GM13976 (cell line): Measurements from ENCODE around the gene SRSF1.
"Not testable (repeated sequence)": the region's sequence is repeated elsewhere in the genome, so short reads cannot be mapped to it uniquely, and the experiment has no call there.

ENCODE experiments used
- DNase-seq: peaks from one replicate; pipeline ENCODE4 v3.0.0; 2012; ENCODE audit warnings: low spot score
- CTCF ChIP-seq: IDR thresholded peaks from 2 replicates; pipeline ENCODE4 v1.5.1; 2012; ENCODE audit warnings: borderline replicate concordance, mild to moderate bottlenecking; ENCODE audit not compliant: insufficient read depth; ENCODE audit errors: extremely low read depth, missing control alignments, control extremely low read depth
- in situ Hi-C: fragments of 300-500 bp; cut with MboI; formaldehyde crosslinking; loops from one replicate; pipeline ENCODE4 v1.12.0; 2022; ENCODE audit warnings: low sequenced_read_pairs, mixed read lengths, inconsistent platforms; ENCODE audit not compliant: unreplicated experiment

SRSF1 gene

DNA sequence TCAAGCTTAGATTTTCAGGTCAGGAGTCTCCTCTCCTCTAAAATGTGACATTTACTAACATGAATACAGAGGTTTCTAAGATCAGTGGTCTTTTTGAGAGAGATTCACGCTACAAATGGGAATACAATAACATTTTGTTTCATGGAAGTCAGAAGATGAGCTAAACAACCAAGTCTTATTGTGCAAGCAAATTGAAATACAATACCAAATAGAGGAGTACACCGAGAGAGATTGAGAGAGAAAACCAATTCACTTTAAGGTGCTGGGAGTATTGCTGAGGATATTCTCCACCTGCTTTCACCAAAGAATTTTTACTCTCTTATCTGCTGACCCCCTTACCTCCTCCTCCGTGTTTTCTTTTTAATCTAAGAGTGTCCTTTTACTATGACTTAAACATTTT lies 30.5 kb downstream of the SRSF1 start:
- in situ Hi-C loops = no loop called here
- no peak for DNase-seq
- TF ChIP-seq CTCF = no peak

DNA sequence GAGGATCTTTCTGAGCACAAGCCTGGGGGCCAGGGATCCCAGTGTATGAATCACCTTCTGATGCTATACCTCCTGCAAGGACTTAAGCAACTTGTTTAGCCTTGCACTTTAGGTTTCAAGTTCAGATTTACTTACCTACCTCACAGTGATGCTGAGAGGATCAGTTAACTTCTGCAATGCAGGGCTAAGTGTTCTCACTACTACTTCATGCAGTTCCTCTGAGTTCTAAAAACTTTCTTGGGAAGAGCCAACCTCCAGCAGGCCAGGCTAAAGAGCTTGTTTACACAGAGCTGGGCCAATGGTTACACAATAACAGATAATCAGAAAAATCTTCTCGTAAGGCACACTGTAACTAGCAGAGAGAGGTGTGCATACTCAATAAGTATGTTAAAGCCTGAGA lies 32.0 kb downstream of the SRSF1 start:
- DNase-seq = no peak
- no peak for TF ChIP-seq CTCF
- in situ Hi-C loops = no loop called here

DNA sequence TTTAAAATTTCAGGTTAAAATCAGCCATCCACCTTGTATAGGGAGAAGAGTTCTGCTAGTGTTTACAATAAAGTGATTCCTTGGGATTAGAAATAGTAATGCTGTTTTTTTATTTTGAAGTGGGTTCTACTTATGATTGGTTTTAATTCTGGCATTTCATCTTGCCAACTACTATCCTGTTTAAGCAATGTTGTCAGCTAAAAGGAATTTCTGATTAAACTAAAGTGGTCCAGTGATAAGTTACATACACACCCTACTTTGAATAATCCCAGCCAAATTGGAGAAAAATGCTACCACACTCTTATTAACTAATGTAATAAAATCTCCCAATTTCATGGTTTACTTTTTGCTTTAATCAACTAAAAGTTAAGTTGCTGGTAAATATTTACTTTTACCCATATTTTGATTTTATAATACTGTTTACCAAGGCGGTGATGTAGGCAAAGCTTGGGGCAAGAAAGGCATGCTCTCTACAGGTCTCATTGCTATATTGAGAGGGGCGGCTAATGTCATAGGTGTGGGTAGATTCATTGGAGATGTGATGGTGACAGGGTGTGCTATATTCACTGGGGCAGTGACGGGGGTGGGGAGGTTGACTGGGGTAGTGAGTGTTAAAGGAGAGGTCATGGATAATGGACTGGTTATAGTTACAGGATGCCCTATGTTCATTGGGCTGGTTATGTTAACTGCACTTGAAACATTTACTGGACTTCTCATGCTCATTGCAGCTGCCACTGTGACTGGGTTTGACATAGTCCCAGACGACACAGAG lies 32.8 kb downstream of the SRSF1 start:
- in situ Hi-C loops, DNase-seq: not testable (repeated sequence)

GRCh38 chr17:57972151-57972550 lies 34.9 kb downstream of the SRSF1 start:
- DNase-seq = no peak
- in situ Hi-C loops = no loop called here
- TF ChIP-seq CTCF = no peak

- DNase-seq = no peak
- in situ Hi-C loops = no loop called here
- TF ChIP-seq CTCF = no peak
Observed at GRCh38 chr17:57971572-57971971, 35.5 kb downstream of the SRSF1 start.

DNA sequence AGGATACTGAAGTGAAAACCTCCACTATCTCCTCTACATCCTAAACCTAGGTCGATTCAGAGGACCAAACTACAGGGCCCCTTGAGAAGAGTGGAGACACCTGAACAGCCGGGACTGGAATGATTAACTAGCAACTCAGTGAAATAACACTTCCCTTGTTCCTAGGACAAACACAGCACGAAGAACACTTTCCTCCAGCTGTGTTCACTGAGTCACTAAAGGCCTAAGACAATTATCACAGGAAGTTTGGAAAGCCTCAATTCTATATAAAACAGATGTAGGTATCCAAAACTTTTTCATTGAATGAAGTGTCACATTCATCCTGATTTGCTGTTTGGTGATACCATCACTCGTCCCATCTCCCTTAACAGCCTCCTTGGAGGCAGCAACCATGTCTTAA lies 36.3 kb downstream of the SRSF1 start:
- in situ Hi-C loops = no loop called here

More for the DNA sequence above, 36.3 kb downstream of the SRSF1 start:
- TF ChIP-seq CTCF = no peak
- no peak for DNase-seq
